CD1c-positive myeloid dendritic cell (primary cell): ENCODE data around the gene CCDC124.
"Not testable (repeated sequence)": the region's sequence is repeated elsewhere in the genome, so short reads cannot be mapped to it uniquely, and the experiment has no call there.

Source experiments
- DNase-seq: peaks from one replicate; pipeline ENCODE4 v3.0.0-alpha.2; 2016; ENCODE audit errors: extremely low spot score

CCDC124 gene

DNA sequence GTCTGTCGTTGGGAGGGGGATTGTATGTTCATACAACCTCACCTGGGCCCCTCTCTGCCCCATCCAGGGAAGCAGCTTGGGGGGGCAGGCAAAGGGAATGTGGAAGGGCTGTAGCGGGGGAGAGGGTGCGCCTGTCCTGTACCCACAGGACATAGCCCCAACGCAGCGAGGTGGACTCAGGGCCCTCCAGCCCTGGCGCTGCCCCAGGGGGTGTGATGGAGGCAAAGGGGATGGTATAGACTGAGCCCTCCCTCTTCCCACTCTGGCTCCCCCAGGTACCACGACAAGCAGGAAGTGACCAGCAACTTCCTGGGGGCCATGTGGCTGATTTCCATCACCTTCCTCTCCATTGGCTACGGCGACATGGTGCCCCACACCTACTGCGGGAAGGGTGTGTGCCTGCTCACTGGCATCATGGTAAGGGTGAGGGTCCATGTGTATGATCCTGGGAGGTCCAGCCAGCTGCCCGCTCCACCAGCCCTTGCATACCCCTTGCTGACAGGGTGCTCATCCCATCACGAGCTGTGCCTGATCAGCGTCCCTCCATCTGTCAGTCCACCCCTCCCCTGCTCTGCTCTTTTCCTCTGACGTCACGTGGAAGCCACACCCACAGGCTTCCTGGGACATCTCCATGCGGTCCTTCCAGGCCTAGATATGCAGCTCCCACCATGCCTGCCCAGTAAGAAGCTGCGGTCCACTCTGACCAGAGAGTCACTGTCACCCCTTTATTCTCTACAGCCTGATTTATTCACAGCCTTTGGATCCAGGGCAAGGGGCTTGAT, 52.4 kb downstream of the CCDC124 start:
- DNase-seq = no peak

DNA sequence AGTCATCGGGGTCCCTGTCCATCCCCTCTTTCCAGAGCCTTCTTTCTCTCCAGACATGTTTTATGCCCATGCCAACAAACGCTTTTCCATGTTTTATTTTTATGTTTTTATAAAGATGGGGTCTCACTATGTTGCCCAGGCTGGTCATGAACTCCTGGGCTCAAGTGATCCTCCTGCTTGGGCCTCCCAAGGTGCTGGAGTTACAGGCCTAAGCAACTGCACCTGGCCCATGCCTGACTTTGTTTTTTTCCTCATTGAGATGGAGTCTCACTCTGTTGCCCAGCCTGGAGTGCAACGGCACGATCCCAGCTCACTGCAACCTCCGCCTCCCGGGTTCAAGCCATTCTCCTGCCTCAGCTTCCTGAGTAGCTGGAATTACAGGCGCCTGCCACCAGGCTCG, 53.8 kb downstream of the CCDC124 start:
- DNase-seq = not testable (repeated sequence)

DNA sequence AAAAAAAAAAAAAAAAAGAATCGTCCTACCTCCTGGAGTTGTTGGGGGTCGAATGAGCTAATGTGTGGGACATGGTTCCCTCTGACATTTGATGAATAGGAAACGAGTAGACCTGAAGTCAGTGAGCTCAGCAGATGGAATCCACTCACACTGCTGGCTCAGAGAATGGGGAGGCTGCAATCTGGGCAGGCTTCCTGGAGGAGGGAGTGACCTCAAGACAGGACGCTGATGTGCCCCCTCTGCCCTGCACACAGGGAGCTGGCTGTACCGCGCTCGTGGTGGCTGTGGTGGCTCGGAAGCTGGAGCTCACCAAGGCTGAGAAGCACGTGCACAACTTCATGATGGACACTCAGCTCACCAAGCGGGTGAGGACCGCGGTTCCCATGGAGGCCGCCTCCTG, 55.3 kb downstream of the CCDC124 start:
- no peak for DNase-seq

DNA sequence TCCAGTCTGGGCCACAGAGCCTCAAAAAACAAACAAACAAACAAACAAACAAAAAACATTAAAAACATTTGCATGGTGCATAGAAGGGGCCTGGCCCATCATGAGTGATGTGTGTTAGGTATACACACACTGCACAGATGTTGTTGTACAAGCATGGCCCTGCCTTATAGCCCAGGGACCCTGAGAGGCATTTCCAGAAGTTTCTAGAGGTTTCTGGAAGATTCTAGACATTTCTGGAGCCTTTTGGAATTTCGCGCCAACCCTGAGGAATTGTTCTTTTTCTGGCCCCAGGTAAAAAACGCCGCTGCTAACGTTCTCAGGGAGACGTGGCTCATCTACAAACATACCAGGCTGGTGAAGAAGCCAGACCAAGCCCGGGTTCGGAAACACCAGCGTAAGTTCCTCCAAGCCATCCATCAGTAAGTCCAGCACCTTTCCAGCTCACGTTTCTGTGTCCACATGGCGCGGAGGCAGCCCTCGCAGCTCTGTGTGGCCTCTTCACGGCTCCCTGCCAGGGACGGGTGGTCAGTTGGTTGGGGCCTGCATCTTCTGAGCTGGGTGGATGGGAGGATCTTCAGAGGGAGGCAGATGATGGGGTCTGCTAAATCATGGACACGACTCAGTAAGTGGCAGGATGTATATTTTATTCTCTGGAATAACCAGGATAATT, 56.7 kb downstream of the CCDC124 start:
- DNase-seq = no peak

DNA sequence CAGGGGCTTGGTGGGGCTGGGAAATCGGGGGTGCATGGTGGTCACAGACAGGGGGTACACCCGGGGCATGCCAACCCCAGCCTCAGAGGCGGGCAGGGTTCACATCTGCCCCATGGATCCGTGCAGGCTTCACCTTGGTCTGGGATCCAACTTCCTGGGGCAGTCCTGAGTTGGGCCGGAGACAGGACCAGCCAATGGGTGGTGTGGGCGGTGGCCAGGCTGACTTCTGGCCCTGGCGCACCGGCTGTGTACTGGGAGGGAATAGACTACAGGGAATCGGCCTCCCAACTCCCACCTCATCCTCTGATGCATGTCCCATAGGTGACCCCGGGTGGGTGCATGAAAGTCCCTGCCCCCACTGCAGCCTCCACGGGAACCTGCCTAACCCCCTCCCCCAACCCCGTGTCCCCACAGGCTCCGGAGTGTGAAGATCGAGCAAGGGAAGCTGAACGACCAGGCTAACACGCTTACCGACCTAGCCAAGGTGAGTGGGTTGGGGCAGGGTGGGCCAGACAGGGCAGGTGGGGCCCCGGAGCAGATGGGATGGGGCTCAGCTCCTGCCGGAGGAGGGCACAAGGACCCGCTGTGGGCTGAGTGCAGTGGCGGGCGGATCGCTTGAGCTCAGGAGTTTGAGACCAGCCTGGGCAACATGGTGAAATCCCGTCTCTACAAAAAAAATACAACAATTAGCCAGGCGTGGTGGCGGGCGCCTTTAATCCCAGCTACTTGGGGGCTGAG, 60.4 kb downstream of the CCDC124 start:
- no peak for DNase-seq
